HUES6 (cell line): ENCODE measurements around the gene CRTAC1.

Experiments
- H3K27ac ChIP-seq: 2 replicates; pipeline ENCODE4 v1.7.0; 2013; ENCODE audit warnings: low read depth, mild to moderate bottlenecking, low read length, inconsistent platforms
- H3K27me3 ChIP-seq: 2 replicates; pipeline ENCODE4 v1.6.1; 2013; ENCODE audit warnings: low read length; ENCODE audit not compliant: control insufficient read depth, insufficient read depth
- H3K36me3 ChIP-seq: 2 replicates; pipeline ENCODE4 v1.6.1; 2013; ENCODE audit warnings: low read length; ENCODE audit not compliant: control insufficient read depth, insufficient read depth
- H3K4me1 ChIP-seq: 2 replicates; pipeline ENCODE4 v1.6.1; 2013; ENCODE audit warnings: low read length; ENCODE audit not compliant: control insufficient read depth, insufficient read depth
- H3K4me3 ChIP-seq: 2 replicates; pipeline ENCODE4 v1.5.1; 2013; ENCODE audit warnings: low read depth, low read length
- H3K9ac ChIP-seq: one replicate; pipeline ENCODE4 v1.6.1; 2013; ENCODE audit warnings: mild to moderate bottlenecking, low read length
- H3K9me3 ChIP-seq: 2 replicates; pipeline ENCODE4 v1.6.1; 2013; ENCODE audit warnings: low read depth, low read length; ENCODE audit not compliant: control insufficient read depth, insufficient read depth

Gene CRTAC1

DNA sequence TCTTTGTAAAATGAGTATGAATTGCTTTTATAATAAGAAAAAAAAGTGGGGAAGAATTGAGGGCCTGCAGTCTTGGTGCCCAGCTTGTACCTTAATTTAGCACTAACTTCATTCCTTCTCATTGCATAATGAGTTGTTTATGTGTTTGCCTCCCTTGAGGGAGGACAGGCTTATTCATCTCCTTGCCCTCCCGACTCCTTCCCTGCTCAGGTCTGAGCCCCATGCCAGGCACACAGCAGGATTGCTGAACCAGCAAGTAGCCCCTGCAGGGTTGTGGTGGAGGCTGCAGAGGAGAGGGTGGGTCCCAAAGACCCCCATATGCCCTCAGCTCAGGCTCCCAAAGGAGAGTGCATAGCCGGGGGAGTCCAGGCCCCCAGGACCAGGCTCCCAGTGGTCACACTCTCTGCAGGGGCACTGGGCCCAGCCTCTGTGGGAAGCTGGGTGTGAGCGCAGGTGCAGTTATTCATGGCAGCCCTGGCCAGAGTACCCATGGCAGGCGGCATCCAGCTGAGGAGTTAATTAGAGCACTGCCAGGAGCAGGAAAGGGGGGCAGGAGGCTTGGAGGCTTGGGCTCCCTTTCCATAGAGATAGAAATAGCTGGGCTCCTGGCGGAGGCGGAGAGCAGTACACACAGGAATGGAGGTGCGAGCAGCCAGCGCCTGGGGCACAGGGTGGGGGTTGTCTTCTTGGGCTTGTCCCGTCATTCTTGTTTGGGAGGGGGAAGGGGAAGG lies 208.9 kb downstream of the CRTAC1 start:
- no peaks in the 10 kb centered on the region for H3K27me3 ChIP-seq
- H3K4me3 ChIP-seq: no peak overlapping the region
- no peak overlapping the region for H3K27ac ChIP-seq
- H3K9ac ChIP-seq: no peak overlapping the region
- H3K36me3 ChIP-seq: no peaks in the 10 kb centered on the region
- H3K4me1 ChIP-seq: peaks cover 13% of the 10 kb centered on the region
- no peaks in the 10 kb centered on the region for H3K9me3 ChIP-seq

DNA sequence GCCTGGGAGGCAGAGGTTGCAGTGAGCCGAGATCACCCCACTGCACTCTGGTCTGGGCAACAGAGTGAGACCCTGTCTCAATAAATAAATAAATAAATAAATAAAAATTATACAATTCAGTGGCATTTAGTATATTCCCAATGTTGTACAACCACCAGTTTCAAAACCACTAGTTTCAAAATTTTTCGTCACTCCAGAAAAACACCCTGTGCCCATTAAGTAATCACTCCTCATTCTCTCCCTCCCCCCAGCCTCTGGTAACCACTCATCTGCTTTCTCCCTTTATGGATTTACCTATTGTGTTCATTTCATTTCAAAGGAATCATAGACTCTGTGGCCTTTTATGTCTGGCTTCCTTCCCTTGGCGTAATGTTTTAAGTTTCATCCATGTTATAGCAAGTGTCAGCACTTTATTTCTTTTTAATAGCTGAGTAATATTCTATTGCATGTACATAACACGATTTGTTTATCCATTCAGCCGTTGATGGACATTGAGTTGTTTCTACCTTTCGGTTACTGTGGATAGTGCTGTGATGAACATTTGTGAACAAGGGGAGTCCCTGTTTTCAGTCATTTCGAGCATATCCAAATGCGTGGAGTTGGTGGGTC lies 210.2 kb downstream of the CRTAC1 start:
- Histone ChIP-seq H3K9me3 (no peaks in the 10 kb centered on the region), H3K27me3 (no peaks in the 10 kb centered on the region), H3K4me1 (peaks cover 13% of the 10 kb centered on the region), H3K27ac (no peak overlapping the region), H3K36me3 (no peaks in the 10 kb centered on the region), H3K4me3 (no peak overlapping the region), H3K9ac (no peak overlapping the region)

DNA sequence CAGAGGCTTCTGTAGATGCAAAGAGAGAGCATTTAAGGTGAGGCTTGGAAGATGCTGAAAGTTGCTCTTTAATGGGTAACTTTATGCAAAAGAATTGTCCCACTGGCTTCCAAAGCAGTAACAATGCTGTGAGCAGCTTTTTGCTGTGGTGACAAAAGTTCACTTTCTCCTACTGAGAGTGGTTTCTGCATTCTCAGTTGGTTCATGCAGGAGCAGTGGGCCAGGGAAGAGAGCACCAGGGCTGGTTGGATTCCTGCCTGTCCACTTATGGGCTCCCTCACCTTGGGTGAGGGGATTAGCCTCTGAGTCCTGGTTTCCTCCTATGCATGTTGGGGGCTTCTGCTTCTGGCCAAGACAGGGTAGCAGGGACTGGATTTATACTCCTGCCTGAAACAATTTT lies 211.8 kb downstream of the CRTAC1 start:
- H3K4me1 ChIP-seq: peaks cover 13% of the 10 kb centered on the region
- no peaks in the 10 kb centered on the region for H3K27me3 ChIP-seq
- no peaks in the 10 kb centered on the region for H3K36me3 ChIP-seq
- H3K9me3 ChIP-seq: no peaks in the 10 kb centered on the region
- no peak overlapping the region for H3K9ac ChIP-seq
- H3K4me3 ChIP-seq: no peak overlapping the region
- no peak overlapping the region for H3K27ac ChIP-seq

DNA sequence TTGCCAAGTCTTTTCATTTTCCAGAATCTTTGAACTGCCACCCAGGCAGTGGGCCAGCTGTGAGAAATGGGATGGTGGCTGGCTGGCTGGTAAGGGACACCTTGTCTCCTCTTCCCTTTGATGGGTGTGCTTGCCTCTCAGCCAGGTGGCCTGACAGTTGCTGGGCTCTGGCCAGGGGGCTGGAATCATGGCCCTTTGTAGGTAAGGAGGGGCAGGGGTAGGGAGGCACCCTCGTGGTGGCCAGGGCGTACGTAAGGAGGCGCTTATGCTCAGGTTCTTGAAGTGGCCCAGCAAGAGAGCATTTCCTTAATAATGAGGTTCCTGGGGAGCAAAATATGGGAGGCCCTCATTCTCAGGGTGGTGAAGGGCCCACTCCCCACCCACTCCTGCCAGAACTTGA lies 213.8 kb downstream of the CRTAC1 start:
- H3K4me3 ChIP-seq: no peak overlapping the region
- no peak overlapping the region for H3K27ac ChIP-seq
- H3K9ac ChIP-seq: no peak overlapping the region
- H3K36me3 ChIP-seq: no peaks in the 10 kb centered on the region
- H3K9me3 ChIP-seq: no peaks in the 10 kb centered on the region
- peaks cover 4% of the 10 kb centered on the region for H3K4me1 ChIP-seq
- 0 out of 2 replicates have a peak, but pooled peaks cover 2% of the 10 kb centered on the region for H3K27me3 ChIP-seq
